Islet of Langerhans (tissue), 1 donor: ENCODE results near the gene GALNT1.

Source experiments
- FAIRE-seq: peaks from one replicate; lab custom pipeline; 2011; peaks lifted over from hg19 to GRCh38; lab: Jason Lieb, UNC

GALNT1 gene

DNA sequence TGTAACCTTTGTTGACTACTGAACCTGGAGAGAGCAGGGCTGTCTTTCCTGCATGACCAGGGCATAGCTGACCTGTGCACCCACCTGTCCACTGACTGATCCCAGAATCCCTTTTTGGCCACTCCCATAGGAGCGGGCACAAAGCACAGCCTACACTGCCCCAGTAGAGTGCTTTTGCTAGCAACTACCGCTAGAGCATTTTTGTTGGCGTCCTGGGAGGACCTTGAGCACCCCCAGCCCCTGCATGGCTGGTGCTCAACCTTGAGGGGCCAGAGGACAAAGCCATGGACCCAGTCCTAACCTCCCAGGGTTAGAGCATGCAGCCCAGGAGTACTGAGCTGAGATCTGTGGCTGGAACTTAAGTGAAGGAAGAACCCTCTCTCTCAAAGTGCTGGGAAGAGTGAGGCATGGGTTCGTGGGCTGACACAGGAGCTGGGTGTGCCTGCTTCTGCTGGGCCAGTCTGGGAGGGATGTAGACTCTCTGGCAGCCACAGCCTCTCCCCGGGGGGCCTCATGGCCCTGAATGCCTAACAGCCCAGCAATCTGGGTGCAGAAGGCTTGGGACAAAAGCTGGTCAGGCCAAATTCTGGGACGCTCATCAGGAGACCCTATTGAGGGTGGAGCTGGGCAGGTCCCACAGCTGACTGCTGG lies 140.0 kb downstream of the GALNT1 start:
- FAIRE-seq: no peak

DNA sequence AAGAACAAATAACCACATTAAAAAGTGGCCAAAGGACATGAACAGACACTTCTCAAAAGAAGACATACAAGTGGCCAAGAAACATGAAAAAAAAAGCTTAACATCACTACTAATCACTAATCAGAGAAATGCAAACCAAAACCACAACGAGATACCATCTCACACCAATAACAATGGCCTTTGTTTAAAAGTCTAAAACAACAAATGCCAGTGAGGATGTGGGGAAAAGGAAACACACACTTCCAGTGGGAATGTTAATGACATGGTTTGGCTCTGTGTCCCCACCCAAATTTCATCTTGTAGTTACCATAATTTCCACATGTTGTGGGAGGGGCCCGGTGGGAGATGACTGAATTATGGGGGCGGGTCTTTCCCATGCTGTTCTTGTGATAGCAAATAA lies 147.1 kb downstream of the GALNT1 start:
- FAIRE-seq: no peak

DNA sequence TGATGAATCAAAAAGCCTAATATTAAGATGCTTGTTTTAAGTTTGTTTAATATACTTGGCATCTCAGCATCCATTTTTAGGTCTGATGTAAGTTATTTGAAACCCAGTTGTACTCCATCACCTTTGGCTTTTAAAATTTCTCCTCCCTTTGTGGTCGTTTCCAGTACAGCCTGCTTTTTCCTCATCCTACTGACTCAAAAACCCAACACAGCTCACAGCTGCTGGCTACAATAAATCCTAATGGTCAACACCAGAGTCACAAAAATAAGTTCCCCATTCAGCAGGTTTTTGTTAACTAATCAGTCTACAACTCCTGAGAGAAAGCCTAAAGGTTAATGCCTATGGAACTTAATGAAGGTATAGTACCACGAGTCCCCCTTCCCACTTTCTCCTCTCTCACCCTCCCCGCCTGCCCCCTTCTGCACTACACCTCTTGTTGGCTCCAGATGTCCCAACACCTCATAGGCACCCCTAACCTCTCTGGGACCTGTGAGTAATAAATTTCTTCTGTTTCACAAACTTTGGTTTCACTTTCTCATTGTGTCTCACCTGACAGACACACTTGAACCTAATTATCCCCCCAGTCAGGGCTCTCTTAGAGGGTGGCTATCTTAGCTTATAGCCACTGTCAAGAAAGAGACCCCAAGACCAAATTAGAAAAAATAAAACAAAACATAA lies 148.6 kb downstream of the GALNT1 start:
- FAIRE-seq: no peak

DNA sequence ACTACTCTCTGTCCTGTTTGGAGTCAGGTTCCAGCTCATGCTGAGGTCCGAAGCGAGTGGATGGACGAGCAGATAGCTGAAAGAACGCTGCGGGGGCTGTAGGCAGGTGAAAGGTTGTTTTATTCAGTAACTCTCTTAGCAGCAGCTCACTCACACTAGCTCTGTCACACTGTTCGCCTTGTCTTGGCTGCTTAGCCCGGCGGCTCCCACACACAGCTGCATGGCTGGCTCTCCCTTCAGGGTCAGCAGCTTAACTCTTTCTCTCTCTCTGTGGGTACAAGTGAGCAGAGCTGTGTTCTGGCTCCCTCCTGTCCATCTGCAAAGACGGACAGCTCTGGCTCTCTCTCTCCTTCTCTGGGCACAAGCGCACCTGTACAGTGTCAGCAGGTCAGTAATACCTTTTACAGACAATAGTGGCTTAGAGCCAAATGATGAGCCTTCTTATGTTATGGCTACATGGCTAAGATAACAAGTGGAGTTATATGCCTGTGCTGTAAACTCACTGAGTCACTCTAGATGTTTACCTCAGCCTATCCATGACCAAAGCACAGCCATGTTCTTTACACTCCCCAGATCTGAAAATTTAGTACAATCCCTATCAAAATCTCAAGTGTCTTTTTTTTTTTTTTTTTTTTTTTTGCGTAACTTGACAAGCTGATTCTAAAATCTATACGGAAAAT lies 149.3 kb downstream of the GALNT1 start:
- no peak for FAIRE-seq

DNA sequence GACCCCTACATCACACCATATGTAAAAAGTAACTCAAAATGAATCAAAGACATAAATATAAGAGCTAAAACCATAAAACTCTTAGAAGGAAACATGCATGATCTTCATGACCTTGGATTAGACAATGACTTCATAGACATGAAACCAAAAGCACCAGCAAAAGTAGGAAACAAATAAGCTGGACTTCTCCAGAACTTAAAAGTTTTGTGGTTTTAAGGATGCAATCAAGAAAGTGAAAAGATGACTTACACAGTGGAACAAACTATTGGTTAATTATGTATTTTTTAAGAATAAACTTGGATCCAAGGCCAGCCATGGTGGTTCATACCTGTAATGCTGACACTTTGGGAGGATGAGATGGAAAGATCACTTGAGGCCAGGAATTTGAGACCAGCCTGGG lies 150.2 kb downstream of the GALNT1 start:
- no peak for FAIRE-seq

DNA sequence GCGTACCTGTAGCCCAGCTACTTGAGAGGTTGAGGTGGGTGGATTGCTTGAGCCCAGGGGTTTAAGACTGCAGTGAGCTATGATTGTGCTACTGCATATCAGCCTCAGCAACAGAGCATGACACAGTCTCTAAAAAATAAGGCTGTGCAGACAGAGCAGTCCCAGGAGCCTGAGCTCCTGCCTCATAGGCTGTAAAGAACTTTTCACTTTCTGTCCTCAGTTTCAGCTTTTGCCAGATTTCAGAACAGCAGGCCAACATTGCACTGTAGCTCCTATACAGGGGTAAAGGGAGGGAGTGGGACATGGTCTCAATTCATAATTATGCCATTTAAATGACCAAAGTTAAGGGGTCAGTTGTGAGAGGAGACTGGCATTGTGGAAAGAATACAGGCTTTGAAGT lies 150.6 kb downstream of the GALNT1 start:
- no peak for FAIRE-seq

DNA sequence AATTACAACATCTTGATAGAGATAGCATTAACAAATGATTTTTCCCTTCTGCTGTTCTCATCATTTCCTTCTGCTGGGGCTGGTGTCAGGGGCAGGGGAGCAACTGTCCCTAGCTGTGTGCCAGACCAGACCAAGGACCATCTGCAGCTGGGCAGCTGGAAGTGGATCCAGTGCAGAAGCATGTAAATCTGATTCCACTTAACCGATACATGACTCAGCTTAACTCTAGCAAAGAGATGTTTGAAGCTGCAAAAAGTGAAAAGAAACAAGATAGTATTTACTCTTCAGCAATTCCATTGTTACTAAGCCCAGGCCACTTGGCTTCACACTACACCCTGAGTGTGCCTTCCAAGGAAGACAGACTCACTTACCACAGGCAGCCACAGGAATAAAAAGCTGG lies 151.1 kb downstream of the GALNT1 start:
- no peak for FAIRE-seq

DNA sequence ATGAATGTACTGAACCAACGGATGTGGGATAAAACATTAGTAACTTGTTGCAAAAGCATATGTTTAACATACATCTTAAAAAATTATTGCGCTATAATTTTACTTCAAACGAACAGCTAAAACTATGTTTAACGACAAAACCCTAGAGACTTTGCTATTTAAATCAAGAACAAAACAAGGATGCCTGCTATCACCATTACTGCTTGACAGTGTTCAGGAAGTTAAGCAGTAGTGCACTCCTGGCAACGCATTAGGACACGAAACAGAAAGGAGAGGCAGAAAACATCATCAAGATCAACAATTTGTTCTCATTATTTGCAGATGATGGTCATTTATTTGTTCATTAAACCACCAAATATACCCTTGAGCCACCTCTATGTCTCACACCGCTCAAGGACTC lies 151.9 kb downstream of the GALNT1 start:
- no peak for FAIRE-seq

DNA sequence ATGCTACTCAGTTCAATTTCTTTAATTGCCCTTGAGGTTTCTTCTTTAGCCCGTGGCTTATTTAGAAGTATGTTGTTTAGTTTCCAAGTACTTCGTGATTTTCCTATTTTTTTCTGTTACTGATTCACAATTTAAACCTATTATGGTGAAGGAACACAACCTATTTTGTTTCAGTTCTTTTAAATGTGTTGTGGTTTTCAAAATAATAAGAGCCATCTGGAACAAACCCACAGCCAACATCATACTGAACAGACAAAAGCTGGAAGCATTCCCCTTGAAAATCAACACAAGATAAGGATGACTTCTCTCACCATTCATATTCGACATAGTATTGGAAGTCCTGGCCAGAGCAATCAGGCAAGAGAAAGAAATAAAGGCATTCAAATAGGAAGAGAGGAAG lies 155.2 kb downstream of the GALNT1 start:
- FAIRE-seq: no peak

DNA sequence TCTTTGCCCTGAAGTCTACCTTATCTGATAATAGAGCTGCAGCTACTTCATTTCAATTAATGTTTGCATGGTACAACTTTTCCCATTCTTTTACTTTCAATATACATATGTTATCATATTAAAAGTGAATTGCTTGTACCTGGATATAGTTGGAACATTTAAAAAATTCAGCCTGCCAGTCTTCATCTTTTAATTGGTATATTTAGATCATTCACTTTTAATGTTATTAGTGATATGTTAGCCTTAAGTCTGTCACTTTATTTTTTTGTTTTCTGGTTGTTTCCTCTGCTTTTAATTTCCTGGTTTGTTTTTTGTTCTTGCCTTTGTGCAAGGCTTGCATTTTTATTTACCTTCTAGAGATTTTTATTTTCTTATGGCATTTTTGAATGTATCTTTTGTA lies 158.2 kb downstream of the GALNT1 start:
- FAIRE-seq: no peak

DNA sequence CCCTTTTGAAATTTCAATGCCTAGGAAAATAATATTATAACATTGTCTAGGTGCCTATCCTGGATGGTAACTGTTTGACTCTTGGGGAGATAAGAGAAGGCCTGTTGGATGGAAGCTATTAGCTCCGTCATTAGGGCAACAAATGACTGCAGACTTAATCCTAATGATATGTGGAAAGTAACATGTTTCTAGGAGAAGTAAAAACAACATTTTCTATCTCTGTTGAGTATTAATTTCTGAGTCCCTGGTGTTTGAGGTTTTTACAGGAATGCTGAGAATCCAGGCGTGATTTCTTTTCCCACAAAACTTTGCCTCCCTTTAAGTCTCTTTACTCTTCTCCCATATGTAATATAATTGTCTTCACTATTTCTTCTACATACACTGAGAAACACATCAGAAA lies 159.1 kb downstream of the GALNT1 start:
- no peak for FAIRE-seq

DNA sequence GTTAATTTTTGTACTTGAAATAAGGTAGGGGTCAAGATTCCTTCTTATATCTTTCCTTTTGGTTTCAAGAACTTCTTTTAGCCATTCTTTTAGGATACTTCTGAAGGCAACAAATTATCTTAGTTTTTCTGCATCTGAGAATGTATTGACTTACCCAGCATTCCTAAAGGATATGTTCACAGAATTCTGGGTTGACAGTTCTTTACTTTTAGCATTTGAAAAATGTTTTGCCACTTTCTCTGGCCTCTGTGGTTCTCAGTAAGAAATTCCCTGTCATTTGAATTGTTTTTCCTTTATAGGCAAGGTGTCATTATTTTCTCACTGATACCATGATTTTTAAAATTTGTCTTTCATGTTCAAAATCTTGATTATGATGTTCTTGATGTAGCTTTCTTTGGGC lies 162.4 kb downstream of the GALNT1 start:
- no peak for FAIRE-seq

DNA sequence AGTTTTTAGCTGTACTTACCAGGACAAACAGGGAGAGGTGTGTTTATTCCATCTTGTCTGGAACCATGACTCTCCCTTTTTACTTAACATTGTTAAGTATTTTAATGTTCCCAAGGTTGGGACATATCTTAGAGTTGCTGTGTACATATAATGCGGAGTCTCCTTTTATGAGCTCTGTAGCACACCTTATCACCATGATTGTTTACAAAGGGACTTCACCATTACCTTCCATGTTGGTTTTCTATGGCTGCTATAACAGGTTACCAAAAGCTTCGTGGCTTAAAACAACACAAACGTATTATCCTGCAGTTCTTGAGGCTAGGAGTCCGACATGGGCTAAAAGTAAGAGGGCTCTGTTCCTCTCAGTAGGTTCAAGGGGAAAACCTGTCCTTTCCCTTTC lies 164.3 kb downstream of the GALNT1 start:
- FAIRE-seq: no peak

DNA sequence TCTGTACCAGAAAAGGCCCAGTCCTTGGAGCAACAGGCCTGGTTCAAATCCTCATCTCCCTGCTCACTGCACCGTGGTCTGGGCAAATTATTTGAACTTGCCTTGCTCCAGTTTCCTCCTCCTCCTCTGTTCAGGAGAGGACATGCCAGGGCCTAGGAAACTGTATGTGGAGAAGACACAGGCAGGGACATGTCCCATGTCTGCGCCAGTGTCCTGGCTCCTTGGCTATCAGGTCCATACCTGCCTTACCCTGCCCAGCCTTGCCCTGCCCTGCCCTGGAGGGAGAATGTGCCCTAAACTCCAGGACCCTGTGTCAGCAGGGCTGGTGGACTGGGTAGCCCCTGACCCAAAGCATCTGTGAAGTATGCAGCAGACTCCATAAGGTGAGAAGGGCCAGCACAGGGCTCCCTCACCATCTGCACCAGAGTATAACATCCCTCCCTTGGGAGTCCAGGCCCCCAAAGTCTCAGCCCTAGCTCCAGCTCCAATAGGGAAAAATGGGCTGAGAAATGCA lies 165.3 kb downstream of the GALNT1 start:
- FAIRE-seq: no peak

DNA sequence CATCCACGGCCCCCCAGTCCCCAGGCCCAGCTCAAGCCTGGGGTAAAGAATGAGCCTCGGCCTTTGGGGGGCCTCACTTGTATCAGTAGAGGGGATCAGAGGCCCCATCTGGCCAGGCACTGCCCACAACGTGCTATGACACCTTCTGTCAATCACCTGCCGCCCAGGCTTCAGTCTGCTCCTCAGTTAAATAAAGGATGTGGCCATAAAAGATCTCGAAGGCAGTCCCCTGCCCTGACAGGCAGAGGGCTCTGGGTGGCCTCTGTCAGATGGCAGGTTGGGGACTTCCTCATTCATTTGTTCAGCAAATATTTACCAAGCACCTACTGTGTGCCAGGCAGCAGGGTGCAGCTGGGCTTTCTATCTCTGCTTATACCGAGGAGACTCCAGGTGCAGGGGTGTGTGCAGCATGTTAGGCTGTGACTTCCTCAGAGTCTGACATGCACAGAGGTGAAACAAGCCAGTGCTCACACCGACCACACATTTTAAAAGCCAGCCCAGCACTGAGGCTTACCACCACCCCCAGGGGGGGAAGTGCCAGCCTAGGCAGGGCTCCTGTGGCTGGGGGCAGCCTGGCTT lies 166.4 kb downstream of the GALNT1 start:
- FAIRE-seq: no peak

DNA sequence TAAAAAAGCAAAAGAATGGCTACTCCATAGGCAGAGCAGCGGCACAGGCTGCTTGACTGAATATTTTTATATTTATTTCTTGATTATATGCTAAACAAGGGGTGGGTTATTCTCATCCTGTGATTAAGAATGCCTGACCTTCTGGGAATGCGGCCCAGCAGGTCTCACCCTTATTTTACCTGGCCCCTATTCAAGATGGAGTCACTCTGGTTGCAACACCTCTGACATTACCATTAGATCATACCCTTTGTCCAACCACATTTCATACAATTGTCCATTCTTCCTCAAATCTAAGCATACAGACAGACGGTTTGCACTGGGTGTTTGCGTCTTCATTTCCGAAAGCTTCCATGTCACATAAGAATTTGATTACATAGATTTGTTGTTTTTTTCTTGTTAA lies 168.2 kb downstream of the GALNT1 start:
- no peak for FAIRE-seq

DNA sequence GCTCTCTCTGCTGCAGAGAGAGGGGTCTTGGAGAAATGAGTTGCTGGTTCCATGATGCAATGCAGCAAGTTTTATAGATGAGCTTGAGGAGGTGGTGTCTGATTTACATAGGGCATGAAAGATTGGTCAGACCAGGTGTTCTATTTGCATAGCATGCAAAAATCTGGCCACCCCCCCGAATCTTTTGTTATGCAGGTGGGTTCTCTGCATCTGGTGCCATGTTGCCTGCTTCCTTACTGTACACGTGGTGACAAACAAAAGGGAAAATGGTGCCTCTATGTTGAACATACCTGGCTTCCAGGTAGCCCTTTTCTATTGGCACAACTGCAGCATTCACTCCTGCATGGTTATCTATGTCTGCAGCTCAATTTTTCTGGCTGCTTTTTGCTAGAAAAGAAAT lies 169.4 kb downstream of the GALNT1 start:
- no peak for FAIRE-seq

DNA sequence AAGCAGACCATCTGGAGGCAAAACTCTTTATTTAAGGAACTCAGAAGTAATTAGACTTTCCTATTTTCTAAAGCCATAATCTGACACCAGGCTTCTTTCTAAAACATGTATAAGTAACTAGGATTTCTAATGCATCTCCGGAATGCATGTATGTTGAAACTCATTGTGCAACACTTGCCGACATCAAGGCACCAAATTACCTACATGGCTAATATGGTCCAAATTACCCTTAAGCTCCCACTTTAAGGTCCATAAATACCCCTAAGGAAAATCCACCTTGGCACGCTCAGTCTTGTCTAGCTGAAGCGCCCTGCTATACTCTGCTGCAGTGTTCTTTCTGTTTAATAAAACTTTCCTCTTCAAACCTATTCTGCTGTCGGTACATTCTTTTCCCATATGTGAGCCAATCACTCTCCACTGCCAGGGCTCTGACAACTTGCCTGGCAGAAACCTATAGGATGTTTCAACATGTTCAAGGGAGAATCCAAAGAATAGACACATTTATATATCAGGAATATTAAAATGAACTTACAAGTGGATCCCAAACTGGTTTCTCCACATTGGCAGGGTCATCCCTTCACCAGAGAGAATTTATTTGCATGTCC lies 171.9 kb downstream of the GALNT1 start:
- no peak for FAIRE-seq

DNA sequence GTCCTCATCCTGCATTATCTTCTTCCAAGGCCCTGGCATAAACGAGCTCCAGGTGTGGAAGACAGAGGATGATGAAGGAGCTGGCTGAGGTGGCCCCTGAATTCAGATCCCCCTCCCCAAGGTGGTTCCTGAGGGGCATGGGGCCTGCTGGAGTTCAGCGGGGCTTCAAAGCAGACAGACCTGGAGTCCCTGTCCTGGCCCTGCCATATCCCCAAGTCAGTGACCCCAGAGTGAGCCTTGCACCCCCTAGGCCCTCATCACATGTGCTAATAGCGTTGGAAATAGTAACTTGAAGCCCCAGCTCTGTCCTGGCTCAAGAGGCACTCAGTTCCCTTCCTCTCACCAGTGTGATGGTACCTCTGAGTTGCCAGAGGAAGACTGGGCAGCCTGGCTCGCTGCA lies 172.9 kb downstream of the GALNT1 start:
- no peak for FAIRE-seq

DNA sequence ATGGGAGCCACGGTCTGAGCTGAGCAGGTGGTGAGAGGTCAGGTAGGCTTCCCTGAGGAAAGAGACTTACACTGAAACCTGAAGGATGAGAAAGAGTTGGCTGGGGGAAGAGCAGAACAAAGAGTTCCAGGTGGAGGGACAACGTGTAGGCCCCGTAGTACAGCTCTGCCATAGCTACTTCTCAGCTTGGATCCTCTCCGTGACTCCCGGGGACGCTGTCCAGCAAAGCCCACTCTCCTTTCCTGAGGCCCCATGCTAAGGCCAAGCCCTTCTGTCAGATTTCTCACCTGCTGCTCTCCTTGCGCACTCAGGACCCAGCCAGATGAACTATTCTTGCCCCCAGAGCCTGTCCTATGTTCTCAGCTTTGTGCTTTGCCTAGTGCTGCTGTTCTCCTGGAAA lies 173.8 kb downstream of the GALNT1 start:
- FAIRE-seq: no peak

DNA sequence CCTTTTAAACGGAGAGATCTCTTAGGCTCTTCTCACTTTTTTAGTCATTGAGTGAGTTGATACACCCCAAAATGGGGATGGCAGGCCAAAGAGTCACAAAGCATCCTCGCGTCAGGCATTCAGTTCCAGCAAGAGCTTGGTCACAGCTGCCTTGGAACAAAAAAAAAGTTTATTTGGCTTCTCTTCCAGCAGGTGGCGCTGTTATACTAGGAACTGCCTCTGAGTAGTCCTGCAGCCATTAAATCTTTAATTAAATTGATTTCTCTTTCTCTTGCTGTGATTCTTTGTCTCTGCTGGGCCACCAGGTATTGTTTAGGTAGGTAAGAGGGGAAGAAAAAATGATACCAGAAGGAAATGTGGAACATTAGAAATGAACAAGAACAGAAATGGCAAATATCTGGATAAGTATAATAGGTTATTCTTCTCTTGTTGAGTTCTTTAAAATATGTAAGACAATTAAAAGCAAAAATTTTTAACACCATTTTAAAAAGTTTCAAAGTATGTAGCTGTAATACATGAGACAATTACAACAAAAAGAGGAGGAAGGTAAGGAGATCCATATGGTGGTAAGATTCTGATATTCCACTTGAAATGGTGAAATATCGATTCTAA lies 175.1 kb downstream of the GALNT1 start:
- FAIRE-seq: peak; percentile 91
